NCI-H2107 (cell line): Measurements from ENCODE around the gene SND1.
A peak's percentile ranks its signal among the peaks of the same experiment; 100 is the strongest.
"Not testable (repeated sequence)": the region's sequence is repeated elsewhere in the genome, so short reads cannot be mapped to it uniquely, and the experiment has no call there.

Experiments
- DNase-seq: peaks from one replicate; lab custom pipeline; 2025; lab: John Stamatoyannopoulos, UW

Gene SND1

DNA sequence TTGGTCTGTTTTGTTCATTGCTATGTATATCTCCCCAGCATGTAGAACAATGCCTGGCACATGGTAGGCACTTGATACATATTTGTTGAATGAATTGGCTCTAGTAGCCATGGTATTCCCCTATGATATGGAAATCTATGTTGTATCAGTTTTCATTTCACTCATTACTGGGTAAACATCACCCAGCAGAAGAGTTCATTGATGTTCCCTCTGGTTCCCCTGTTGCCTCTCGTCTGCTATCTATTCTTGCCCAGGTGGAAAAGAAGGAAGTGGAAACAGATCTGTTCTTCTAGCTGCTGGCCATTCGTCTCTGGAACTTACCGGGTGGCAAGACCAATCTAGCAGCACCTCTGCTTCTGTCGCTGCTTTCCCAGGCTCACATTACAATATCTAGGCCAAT is 307.8 kb downstream of the SND1 start:
- DNase-seq = no peak

DNA sequence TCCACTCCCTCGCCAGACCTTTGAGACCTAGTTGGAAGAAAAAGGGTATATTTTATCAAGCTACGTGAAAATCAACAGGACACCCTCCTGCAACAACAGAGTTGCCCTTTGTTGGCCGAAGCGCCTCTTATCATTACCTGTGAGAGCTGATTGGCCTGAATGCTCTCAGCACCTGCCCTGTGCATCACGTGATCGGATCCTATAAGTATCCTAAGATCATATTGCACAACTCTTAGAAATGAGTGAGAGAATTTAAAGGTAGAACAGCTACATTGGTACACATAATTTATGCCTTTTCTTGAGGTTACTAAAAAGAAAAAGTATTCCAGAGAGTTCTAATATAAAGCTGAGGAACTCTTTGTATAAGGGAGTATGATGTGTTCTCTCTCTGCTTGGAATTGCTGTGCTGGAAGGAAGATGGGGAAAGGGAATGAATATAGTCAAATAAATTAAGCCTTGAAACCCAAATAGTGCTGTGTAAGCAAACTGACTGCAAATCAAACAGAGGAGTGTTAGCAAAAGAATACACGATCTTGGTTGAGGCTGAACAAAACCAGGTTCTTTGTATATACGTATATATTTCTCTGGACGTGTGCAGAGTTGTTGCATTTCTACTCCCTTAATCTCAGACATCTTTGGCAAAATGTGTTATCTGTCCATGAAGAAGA is 309.9 kb downstream of the SND1 start:
- peak; percentile 64 for DNase-seq

DNA sequence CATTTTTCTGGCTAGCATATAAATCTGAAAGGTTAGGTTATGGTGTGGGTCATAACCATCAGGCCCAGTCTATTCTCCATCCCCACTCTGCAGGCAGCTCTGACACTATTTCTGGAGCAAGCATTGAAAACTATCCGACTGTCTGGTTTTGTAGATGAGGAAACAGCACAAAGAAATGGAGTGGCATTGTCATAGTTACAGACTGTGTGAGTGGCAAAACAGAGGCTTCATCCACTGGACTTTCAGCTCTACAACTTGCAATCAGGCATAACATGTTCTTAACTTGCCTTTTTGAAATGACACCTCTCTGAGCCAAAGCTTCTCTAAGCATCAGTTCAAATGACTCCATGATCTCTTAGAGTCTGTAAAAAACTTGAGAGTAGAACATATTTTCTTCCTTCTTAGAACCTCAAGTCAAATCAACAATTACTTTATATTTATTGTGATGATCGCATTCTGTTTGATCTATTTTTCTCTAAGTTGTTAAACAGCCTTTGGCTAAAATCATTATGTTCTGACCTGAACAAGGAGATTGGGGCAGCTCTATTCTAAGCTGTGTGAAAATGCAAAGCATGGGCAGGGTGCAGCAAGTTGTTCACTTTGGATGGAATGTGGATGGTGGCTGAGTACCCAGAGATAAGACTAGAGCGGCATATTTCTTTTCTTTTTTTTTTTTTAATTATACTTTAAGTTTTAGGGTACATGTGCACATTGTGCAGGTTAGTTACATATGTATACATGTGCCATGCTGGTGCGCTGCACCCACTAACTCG is 310.8 kb downstream of the SND1 start:
- no peak for DNase-seq

DNA sequence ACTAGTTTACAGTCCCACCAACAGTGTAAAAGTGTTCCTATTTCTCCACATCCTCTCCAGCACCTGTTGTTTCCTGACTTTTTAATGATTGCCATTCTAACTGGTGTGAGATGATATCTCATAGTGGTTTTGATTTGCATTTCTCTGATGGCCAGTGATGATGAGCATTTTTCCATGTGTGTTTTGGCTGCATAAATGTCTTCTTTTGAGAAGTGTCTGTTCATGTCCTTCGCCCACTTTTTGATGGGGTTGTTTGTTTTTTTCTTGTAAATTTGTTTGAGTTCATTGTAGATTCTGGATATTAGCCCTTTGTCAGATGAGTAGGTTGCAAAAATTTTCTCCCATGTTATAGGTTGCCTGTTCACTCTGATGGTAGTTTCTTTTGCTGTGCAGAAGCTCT is 311.9 kb downstream of the SND1 start:
- not testable (repeated sequence) for DNase-seq

DNA sequence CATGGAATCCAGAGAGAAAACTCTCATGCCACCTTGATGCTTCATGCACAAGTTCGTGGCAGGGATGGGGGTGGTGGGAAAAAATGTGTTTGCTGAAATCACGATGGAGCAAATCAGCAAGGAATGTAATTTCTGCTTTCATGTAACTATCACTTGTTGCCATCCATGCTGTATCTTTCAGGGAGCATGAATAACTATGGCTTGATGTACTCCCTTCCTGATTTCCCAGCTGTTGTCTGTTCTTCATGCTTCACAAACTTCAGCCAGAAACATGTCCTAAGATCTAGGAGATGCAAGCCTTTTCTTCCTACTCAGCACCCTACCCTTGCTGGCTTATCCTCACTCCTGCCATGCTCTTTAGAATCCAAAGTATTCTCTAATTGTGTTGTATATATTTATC is 315.3 kb downstream of the SND1 start:
- DNase-seq = no peak

DNA sequence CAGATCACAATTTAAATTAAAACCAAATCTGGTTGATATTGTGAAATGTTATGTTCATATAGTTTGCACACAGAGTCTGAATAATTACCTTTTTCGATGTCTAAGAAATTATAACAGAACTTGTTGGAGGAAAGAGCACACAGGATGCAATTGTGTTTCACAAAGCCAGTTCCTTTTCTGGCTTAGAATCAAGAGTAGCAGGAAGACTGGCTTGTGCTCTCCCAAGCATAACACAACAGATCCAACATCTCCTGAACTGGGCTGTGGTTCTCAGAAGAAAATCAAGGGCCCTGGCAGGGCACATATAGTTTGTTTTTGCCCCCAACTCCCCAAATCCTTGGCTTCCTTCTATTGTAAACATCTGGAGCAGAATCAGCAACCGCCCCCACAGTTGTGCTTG is 316.6 kb downstream of the SND1 start:
- no peak for DNase-seq

DNA sequence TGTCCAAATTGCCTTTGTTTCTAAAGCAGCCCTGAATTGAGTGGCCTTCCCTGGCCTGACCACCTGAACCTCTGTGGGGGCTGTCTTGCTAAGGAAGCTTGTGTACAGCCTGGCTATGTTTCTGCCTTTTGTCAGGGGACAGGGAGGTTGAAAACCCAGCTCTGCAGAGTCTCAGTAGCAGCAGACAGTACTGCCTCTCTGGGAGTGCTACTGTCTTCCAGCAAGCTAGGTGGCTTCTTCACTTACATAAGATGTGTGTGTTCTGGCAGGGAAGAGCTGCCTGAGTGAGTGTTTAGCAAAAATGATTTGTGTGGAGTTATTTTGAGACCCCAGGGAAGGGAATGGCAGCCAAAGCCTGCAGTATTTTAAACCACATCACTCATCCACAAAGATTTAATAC is 321.8 kb downstream of the SND1 start:
- DNase-seq = no peak

DNA sequence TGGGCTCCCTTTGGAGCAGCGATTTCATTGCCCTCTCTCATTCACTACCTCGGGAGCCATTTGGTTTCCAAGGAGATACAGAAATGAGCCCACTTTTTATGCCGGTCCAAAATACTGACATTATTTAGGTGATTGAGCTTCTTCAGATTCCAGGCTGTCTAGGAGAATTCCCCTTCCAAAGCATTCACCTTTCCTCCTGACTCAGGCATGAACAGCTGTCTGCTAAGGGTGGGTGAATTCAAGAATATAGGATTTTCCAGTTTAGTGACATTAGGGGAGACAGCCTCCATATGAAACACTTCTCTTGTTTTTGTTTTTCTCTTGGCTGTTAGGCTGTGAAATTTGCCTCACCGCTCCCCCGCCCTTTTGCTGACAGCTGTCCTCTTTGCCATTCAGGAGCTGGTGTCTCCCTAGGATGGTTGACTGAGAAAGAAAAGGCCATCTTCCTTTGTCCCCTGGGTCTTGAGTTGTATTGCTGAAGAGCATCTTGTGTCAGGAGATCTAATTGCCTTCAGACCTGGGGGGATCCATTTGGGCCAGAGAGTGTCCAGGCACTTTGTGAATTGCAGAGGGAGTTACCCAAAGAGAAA is 322.5 kb downstream of the SND1 start:
- no peak for DNase-seq

DNA sequence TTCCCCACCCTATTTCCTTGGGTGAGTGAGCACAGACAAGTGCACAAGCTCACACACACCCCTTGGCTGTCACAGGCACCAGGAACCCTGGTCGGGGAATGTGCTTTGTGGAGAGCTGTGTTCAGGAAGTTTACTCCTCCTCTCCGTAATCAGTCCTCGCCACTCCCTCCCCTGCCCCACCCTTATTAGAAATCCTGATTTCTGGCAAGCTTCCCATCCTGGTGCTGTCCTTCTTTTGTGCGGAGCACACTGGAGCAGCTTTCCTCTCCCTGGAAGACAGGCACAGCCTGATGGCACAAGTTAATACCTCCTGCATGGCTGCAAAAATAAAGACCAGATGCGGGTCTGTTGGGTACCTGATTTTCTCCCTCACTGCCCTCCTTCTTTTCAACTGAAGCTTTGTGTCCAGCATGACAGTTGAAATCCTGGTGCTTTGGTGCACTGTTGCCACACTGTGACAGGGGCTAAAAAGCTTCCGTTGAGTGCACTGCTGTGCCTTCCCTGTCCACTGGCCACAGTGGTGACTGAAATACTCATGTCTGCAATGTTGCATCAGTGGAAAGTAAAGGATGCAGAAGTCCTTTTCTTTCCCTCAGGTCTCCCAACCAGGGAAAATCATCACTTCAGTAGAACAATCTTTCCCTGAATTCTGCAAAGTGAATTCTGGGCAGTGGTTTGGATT is 324.2 kb downstream of the SND1 start:
- no peak for DNase-seq

DNA sequence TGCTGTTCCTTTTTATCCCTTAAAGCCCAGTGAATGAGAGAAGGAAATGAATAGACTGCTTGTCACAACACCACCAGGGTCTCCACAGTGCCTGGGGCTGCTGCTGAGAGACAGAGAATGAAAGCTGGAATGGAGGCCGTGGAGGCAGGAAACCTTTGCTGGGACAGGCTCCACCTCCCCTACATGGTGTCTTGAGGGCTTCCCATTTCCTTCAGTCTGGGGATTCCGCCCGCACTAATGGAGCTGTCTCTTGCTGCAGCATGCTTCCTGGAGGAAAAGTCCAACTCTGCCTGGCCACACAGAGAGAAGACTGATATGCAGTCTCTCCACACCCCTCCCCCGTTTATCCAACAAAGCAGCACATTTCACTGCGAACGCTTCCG is 324.7 kb downstream of the SND1 start:
- DNase-seq = no peak

DNA sequence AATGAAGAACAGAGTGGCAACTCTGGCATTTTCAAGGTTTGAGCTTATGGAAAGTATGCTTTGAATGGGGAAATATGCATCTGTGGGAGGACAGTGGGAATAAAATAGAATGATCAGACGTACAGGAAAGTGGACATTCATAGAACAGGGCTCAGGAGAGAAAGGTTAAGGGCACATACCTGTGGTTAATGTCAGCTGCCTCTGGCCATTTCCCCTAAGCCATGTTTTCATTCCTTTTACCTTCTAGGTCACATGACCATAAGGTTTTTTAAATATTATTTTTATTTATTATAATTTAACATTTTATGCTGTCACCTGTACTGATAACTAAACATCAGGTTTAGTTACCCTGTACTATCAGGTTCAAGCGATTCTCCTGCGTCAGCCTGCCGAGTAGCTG is 326.4 kb downstream of the SND1 start:
- no peak for DNase-seq

DNA sequence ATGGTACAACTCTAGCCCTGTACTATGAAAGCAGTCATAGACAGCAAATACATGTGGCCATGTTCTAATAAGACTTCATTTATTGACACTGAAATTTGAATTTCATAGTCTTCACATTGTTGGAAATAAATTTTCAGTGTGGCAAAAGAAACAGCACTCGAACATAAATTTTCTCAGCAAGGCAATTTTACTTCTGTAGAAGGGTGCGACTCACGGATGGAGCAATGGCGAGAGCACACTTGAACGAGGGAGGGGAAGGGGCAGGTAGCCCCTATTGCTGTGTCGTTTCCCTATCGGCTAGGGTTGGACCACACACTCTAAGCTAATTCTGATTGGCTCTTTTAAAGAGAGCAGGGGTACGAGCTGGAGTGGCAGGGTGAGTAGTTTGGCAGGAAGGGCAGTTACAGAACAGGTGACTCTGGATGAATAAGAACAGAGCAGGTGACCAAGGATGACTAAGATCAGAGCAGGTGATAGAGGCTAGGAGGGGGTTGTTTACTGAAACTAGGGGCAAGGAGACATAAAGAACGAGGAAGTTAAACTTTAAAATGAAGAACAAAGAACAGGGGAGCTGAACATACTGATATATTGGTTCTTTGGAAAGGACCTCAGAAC is 327.2 kb downstream of the SND1 start:
- no peak for DNase-seq

DNA sequence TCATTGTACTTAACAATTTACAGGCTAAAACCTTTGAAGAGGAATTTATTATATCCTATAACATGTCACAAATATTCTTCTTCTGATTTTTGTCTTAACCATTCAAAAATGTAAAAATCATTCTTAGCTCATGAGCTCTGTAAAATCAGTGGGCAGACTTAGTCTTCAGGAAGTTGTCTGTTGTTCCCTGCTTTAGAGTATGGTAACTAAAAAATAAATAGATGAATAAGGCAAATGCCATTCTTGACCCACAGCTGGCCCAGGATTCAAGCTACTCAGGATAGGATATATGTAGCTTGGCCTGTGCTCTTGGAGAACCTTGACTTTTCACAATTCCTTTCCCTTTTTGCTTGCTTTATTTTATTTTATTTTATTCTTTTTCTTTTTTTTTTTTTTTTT is 327.7 kb downstream of the SND1 start:
- DNase-seq = no peak

DNA sequence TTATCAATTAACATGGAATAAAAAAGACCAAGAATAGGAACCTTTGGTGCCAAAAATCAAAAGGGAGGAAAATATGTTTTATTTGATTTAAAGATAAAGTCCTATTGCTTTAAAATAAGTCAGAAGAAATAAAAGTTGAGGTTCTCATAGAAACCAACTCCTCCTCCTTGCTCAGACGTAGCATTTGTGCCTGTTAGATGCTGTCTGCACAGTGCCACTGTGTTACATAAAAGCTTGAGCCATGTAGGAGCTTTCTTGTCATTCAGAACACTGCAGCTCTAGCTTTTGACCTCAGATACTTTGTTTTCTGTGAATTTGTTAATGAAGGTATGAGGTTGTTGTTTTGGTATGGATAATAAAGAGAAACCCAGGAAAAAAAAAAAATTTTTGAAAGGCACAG is 328.9 kb downstream of the SND1 start:
- no peak for DNase-seq

DNA sequence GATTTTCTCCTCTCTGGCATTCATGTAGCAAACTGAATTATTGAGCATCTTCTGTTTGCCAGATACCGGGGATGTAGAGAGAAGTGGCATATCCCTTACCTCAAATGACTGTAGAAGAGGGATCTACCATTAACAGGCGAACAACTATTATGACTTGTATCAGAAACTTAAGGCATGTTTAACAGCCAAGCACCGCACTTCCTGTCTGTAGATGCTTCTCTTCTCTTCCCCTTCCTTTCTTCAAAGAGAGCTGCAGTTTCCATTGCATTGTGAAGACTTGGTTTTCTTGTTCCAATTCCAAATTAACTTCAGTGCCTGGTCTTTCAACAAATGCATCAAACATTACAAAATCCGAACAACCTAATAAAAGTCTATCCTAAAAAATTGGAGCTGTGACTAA is 330.0 kb downstream of the SND1 start:
- DNase-seq = no peak

DNA sequence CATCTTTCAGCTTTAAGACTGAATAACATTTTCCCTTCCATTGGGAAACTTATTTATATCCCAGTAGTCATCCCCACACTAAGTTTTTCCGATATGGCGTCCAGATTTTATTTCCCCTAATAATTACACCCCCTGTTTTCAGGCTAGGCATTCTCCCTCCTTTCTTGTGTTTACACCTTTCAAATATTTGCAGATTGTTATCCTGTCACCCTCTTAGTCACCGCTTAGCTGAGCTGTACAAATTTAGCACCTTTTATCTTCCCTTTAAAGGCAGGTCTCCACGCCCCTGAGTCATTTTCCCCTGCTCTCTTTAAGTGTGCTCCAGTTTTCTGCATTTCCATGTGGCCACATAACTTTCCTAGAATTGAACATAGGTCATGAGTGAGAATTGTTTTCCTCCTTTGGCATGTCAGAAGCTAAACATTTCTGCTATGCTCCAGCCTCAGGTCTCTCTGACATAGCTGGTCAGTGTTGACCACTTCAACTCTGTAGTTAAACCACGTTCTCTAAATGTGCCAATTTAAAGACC is 331.9 kb downstream of the SND1 start:
- no peak for DNase-seq

DNA sequence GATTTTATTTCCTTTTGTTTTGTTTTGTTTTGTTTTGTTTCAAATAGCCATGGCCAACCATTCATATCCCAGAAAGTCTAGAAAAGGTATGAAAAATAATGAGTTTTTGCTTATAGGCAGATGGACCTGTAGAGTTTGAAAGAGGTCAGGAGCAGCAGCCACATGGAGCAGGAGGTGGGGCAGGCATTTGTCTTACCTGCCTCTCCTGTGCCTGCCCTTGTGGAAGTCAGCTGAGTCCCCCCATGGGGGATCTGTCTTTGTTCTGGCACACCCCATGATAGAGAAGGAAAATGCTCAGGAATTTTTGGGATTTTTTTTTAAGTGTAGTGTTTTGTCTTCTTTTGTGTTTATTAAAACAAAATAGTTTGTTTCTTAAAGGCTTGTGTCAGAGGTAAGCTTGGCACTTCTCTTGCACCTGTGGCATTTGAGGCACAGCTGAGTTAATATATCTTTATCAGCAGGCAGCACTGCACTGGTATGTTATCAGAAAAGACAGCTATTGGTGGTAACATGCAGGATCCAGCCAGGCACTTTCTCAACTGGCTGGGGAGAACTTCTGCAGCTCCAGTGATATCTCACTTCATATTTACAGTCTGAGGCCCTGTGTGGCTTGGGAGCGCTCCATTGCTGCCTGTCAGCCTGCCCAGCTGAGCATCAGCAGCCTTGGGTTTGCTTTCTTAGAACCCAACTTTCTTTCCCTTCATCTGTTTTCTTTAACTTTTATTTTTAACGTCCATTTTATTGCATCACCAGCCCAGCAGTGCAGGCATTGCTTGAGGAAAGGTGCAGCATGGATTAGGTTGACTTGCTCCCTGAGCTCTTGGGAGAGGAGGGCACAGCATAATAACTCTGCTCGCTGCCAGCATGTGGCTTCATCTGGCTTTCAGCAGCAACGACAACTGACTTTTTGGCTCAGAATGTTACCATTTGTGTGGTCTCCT is 334.9 kb downstream of the SND1 start:
- DNase-seq = no peak

DNA sequence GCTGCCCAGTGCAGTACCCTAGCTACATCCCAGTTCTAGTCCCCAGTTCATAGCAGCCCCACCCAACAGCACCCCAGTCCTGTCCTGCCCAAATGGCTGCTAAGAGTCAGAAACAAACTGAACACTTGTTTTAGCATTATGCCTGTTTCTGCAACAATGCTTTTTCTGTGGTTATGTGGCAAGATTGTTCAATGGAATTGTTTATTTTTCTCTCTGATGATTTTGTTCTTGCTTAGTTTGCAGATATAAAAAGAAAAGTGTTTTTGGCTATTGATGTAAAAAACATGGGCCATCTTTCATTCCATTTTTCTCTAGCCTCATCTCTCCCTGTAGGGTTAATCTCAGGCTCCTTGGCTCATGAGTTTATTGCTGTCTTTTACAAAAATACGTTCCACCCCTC is 336.8 kb downstream of the SND1 start:
- no peak for DNase-seq

DNA sequence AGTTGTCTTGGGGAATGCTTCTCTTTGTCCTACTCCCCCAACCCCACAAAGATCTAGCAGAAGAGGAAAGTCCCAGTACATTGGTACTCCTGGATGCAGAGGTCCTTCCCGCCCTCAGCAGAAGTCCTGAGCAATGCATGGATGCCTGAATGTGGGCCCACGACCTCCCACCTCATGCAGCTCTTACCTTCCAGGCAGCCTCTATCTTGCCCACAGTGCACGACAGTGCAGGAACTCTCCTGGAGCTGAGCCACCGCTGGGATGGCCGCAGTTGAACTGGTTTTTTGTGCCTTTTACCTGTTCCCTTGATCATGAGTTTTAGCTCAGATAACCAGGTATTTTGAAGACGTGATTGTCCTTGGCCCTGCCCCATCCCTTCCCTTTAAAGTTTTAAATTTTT is 341.3 kb downstream of the SND1 start:
- DNase-seq = no peak

DNA sequence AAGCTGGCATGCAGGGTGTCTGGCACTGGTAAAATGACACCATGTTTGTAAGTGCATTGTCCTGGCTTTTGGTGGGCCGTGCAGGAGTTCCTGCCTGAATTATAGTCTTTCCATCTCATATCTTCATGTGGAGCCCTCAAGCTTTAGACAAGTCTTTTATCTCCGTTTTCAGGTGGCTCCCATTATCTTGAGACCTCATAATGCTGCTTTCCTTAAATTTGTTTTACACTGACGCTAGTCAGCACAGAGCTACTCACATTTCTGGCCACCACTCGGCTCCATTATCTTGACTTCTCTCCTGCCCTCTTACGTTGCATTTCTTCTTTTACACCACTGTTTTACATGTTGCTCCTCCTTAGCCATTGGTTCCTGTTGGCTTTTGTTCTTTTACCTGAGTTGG is 342.0 kb downstream of the SND1 start:
- DNase-seq = no peak
